Astrocyte (in vitro differentiated cells and primary cell): ENCODE measurements around the gene SOHLH1.

Source experiments
- EZH2 ChIP-seq: IDR thresholded peaks from 2 replicates; pipeline ENCODE4 v1.6.1; 2012; ENCODE audit warnings: mild to moderate bottlenecking, low read length, inconsistent platforms; ENCODE audit not compliant: insufficient read depth
- TF ChIP-seq, protein P1 (sequence below): IDR thresholded peaks from 2 replicates; pipeline ENCODE4 v1.5.1; 2011; ENCODE audit warnings: low read depth, mild to moderate bottlenecking, inconsistent platforms, low read length, moderate library complexity; ENCODE audit not compliant: insufficient read depth

DNA sequence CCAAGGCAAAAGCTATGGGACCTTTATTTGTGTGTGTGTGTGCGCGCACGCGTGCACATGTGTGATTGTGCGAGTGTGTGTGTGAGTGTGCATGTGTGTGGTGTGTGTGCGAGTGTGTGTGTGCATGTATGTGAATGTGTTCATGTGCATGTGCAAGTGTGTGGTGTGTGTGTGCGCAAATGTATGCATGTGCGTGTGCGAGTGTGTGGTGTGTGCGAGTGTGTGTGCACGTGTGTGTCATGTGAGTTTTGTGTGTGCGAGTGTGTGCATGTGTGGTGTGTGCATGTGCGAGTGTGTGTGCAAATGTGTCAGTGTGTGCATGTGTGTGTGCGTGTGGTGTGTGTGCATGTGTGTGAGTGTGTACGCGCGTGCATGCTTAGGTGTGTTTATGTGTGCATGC lies 48.9 kb downstream of the SOHLH1 start:
- TF ChIP-seq, protein P1, sequence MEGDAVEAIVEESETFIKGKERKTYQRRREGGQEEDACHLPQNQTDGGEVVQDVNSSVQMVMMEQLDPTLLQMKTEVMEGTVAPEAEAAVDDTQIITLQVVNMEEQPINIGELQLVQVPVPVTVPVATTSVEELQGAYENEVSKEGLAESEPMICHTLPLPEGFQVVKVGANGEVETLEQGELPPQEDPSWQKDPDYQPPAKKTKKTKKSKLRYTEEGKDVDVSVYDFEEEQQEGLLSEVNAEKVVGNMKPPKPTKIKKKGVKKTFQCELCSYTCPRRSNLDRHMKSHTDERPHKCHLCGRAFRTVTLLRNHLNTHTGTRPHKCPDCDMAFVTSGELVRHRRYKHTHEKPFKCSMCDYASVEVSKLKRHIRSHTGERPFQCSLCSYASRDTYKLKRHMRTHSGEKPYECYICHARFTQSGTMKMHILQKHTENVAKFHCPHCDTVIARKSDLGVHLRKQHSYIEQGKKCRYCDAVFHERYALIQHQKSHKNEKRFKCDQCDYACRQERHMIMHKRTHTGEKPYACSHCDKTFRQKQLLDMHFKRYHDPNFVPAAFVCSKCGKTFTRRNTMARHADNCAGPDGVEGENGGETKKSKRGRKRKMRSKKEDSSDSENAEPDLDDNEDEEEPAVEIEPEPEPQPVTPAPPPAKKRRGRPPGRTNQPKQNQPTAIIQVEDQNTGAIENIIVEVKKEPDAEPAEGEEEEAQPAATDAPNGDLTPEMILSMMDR: no peak
- TF ChIP-seq EZH2: no peak
